H1 (cell line): Measurements from ENCODE around the gene INTS1. TPM values are rescaled to one million over a fixed set of nuclear protein-coding genes. Genes with fewer than 3 reads are reported as not detected.

ENCODE experiments used
- CTCF ChIA-PET: fragments of 300-600 bp; sonication (Branson Sonifier 250); formaldehyde crosslinking; loops from one replicate; lab custom pipeline; 2021; ENCODE audit not compliant: partially characterized antibody; lab: Charles Lee
- POLR2A ChIA-PET: fragments of 300-600 bp; sonication (Branson Sonifier 250); formaldehyde crosslinking; loops from one replicate; lab custom pipeline; 2021; ENCODE audit warnings: inconsistent platforms; ENCODE audit not compliant: partially characterized antibody; lab: Charles Lee
- DNase-seq, 2 experiments: peaks; one replicate each; pipeline versions ENCODE4 v3.0.0 to v3.0.0-alpha.2; 2010 to 2022; ENCODE audit warnings: low spot score in 2 of 2, low read depth in 1 of 2, mixed read lengths in 1 of 2
- FAIRE-seq: peaks from 2 replicates; lab custom pipeline; 2011; peaks lifted over from hg19 to GRCh38; lab: Jason Lieb, UNC
- H2AFZ ChIP-seq: 2 replicates; pipeline ENCODE4 v1.8.1; 2012; ENCODE audit warnings: low read length, inconsistent platforms
- H2AK5ac ChIP-seq: 2 replicates; pipeline ENCODE4 v1.6.1; 2013; ENCODE audit warnings: low read depth, low read length
- H2BK120ac ChIP-seq: replicated peaks from 2 replicates; pipeline ENCODE3; 2013; ENCODE audit warnings: low read depth, low read length, inconsistent platforms
- H2BK12ac ChIP-seq: 2 replicates; pipeline ENCODE4 v1.6.1; 2013; ENCODE audit warnings: low read depth, low read length
- H2BK15ac ChIP-seq: 2 replicates; pipeline ENCODE4 v1.6.1; 2013; ENCODE audit warnings: low read length
- H2BK20ac ChIP-seq: 2 replicates; pipeline ENCODE4 v1.6.1; 2013; ENCODE audit warnings: low read length
- H2BK5ac ChIP-seq: 2 replicates; pipeline ENCODE4 v1.6.1; 2013; ENCODE audit warnings: low read depth, low read length
- H3K14ac ChIP-seq: 2 replicates; pipeline ENCODE4 v1.6.1; 2013; ENCODE audit warnings: inconsistent platforms; ENCODE audit not compliant: insufficient read length
- H3K18ac ChIP-seq: 2 replicates; pipeline ENCODE4 v1.6.1; 2013; ENCODE audit warnings: low read length; ENCODE audit errors: extremely low read depth
- H3K23ac ChIP-seq: 2 replicates; pipeline ENCODE4 v1.6.1; 2013; ENCODE audit warnings: inconsistent platforms; ENCODE audit not compliant: insufficient read length
- H3K23me2 ChIP-seq: 2 replicates; pipeline ENCODE4 v1.6.1; 2013; ENCODE audit warnings: low read depth, low read length
- H3K27ac ChIP-seq: 2 replicates; pipeline ENCODE4 v1.6.1; 2011; ENCODE audit warnings: low read depth, low read length, inconsistent platforms
- H3K27me3 ChIP-seq, 4 experiments: replicated peaks in 1 of 4; 1 replicate in 1 of 4; 2 replicates in 3 of 4; pipeline versions ENCODE4 v1.6.1 to v1.8.1; 2011 to 2013; ENCODE audit warnings: low read length in 3 of 4, mild to moderate bottlenecking in 3 of 4, inconsistent platforms in 2 of 4, mixed read lengths in 2 of 4, moderate library complexity in 1 of 4; ENCODE audit not compliant: control insufficient read depth in 3 of 4, insufficient read depth in 3 of 4; ENCODE audit errors: extremely low read depth in 1 of 4
- H3K36me3 ChIP-seq, 4 experiments: 2 replicates each; pipeline versions ENCODE4 v1.6.1 to v1.8.1; 2011 to 2013; ENCODE audit warnings: mild to moderate bottlenecking in 4 of 4, low read length in 3 of 4, moderate library complexity in 2 of 4, control low read depth in 1 of 4, inconsistent platforms in 1 of 4; ENCODE audit not compliant: insufficient read depth in 4 of 4, control insufficient read depth in 2 of 4
- H3K4ac ChIP-seq: replicated peaks from 2 replicates; pipeline ENCODE3; 2013; ENCODE audit warnings: low read length, low read depth, mixed read lengths, inconsistent platforms; ENCODE audit not compliant: insufficient read length
- H3K4me1 ChIP-seq, 4 experiments: replicated peaks in 1 of 4; 1 replicate in 1 of 4; 2 replicates in 3 of 4; pipeline versions ENCODE4 v1.6.1 to v1.8.1; 2011 to 2013; ENCODE audit warnings: low read length in 3 of 4, inconsistent platforms in 2 of 4, mixed read lengths in 1 of 4; ENCODE audit not compliant: insufficient read depth in 4 of 4, control insufficient read depth in 3 of 4
- H3K4me2 ChIP-seq, 2 experiments: 2 replicates each; pipeline versions ENCODE4 v1.6.1 to v1.8.1; 2011 to 2013; ENCODE audit warnings: low read depth in 2 of 2, low read length in 2 of 2, control low read depth in 1 of 2, inconsistent platforms in 1 of 2, mild to moderate bottlenecking in 1 of 2; ENCODE audit not compliant: insufficient read depth in 1 of 2
- H3K4me3 ChIP-seq, 4 experiments: fragments of 200-600, 300-600 bp in 1 of 4; sonication (generic), shearing (Covaris generic), sonication (Bioruptor Twin) in 1 of 4; 2 replicates each; pipeline versions ENCODE4 v1.5.1 to v1.8.1; 2011 to 2016; ENCODE audit warnings: low read length in 4 of 4, low read depth in 3 of 4, control low read depth in 2 of 4, inconsistent platforms in 2 of 4, mild to moderate bottlenecking in 2 of 4, mixed read lengths in 1 of 4, moderate library complexity in 1 of 4; ENCODE audit not compliant: insufficient read depth in 2 of 4; ENCODE audit errors: extremely low read depth in 1 of 4
- H3K56ac ChIP-seq: replicated peaks from 2 replicates; pipeline ENCODE3; 2013; ENCODE audit warnings: low read depth, mild to moderate bottlenecking, mixed read lengths, low read length, inconsistent platforms; ENCODE audit not compliant: insufficient read length
- H3K79me1 ChIP-seq: 2 replicates; pipeline ENCODE4 v1.6.1; 2013; ENCODE audit warnings: low read depth, low read length, control low read depth
- H3K79me2 ChIP-seq, 2 experiments: 2 replicates each; pipeline versions ENCODE4 v1.6.1 to v1.8.1; 2012 to 2013; ENCODE audit warnings: low read length in 2 of 2, mild to moderate bottlenecking in 2 of 2, inconsistent platforms in 1 of 2; ENCODE audit not compliant: insufficient read depth in 2 of 2, control insufficient read depth in 1 of 2
- H3K9ac ChIP-seq, 4 experiments: replicated peaks in 1 of 4; 1 replicate in 1 of 4; 2 replicates in 3 of 4; pipeline versions ENCODE4 v1.6.1 to v1.8.1; 2011 to 2013; ENCODE audit warnings: low read depth in 3 of 4, low read length in 3 of 4, control low read depth in 2 of 4, mild to moderate bottlenecking in 2 of 4, moderate library complexity in 2 of 4, inconsistent platforms in 1 of 4; ENCODE audit errors: extremely low read depth in 1 of 4
- H3K9me3 ChIP-seq, 2 experiments: 2 replicates each; pipeline versions ENCODE4 v1.6.1 to v1.8.1; 2012 to 2013; ENCODE audit warnings: mild to moderate bottlenecking in 2 of 2, moderate library complexity in 2 of 2, control low read depth in 1 of 2, inconsistent platforms in 1 of 2, low read depth in 1 of 2, low read length in 1 of 2, mixed read lengths in 1 of 2; ENCODE audit not compliant: insufficient read depth in 2 of 2
- H4K20me1 ChIP-seq, 2 experiments: replicated peaks in 1 of 2; 2 replicates each; pipeline versions ENCODE3 to v1.8.1; 2011 to 2013; ENCODE audit warnings: inconsistent platforms in 2 of 2, low read length in 2 of 2, mild to moderate bottlenecking in 1 of 2; ENCODE audit not compliant: insufficient read depth in 2 of 2, control insufficient read depth in 1 of 2
- H4K5ac ChIP-seq: 2 replicates; pipeline ENCODE4 v1.6.1; 2013; ENCODE audit warnings: low read length, low read depth, mixed read lengths, inconsistent platforms; ENCODE audit not compliant: insufficient read length
- H4K8ac ChIP-seq: 2 replicates; pipeline ENCODE4 v1.8.0; 2013; ENCODE audit warnings: mild to moderate bottlenecking, moderate library complexity, low read length, inconsistent platforms; ENCODE audit not compliant: insufficient read depth; ENCODE audit errors: extremely low read depth
- H4K91ac ChIP-seq: replicated peaks from 2 replicates; pipeline ENCODE3; 2013; ENCODE audit warnings: low read length, mixed read lengths, inconsistent platforms; ENCODE audit not compliant: insufficient read length
- BACH1 ChIP-seq: IDR thresholded peaks from 2 replicates; pipeline ENCODE4 v1.6.1; 2012; ENCODE audit warnings: low read length, improper control_type of control experiment
- CBX8 ChIP-seq: fragments of 300-800, 300-1000 bp; sonication (generic); IDR thresholded peaks from 2 replicates; pipeline ENCODE4 v1.7.1; 2016; ENCODE audit warnings: low read depth, low read length, borderline replicate concordance
- CHD2 ChIP-seq: IDR thresholded peaks from 2 replicates; pipeline ENCODE4 v1.6.1; 2012; ENCODE audit warnings: low read length, improper control_type of control experiment
- JUN ChIP-seq: IDR thresholded peaks from 2 replicates; pipeline ENCODE4 v1.6.1; 2011; ENCODE audit warnings: low read depth, mild to moderate bottlenecking, improper control_type of control experiment, low read length
- KDM1A ChIP-seq: fragments of 200-600, 300-600 bp; sonication (generic); IDR thresholded peaks from 2 replicates; pipeline ENCODE4 v1.7.1; 2016; ENCODE audit warnings: mild to moderate bottlenecking, low read length, borderline replicate concordance
- NRF1 ChIP-seq: IDR thresholded peaks from 2 replicates; pipeline ENCODE4 v1.6.1; 2011; ENCODE audit warnings: mild to moderate bottlenecking, low read depth, low read length, improper control_type of control experiment
- POLR2AphosphoS5 ChIP-seq: IDR thresholded peaks from 2 replicates; pipeline ENCODE4 v1.6.1; 2011; ENCODE audit warnings: low read depth, low read length
- RXRA ChIP-seq: IDR thresholded peaks from 2 replicates; pipeline ENCODE4 v1.6.1; 2011; ENCODE audit warnings: low read depth, mild to moderate bottlenecking, low read length, moderate library complexity; ENCODE audit not compliant: insufficient read depth
- SIN3A ChIP-seq, 2 experiments: IDR thresholded peaks in 1 of 2; conservative IDR thresholded peaks in 1 of 2; 2 replicates each; pipeline ENCODE4 v1.6.1; 2011 to 2012; ENCODE audit warnings: low read length in 2 of 2, improper control_type of control experiment in 1 of 2, low read depth in 1 of 2, mild to moderate bottlenecking in 1 of 2
- TBP ChIP-seq: IDR thresholded peaks from 2 replicates; pipeline ENCODE4 v1.6.1; 2011; ENCODE audit warnings: low read depth, low read length, improper control_type of control experiment
- TEAD4 ChIP-seq: IDR thresholded peaks from 2 replicates; pipeline ENCODE4 v1.6.1; 2012; ENCODE audit warnings: low read depth, low read length, inconsistent platforms, mixed read lengths
- WGBS, 2 experiments: shearing (Covaris generic) in 1 of 2; methylation state at CpG; one replicate each; pipeline versions ENCODE4 v1.1.6 to v1.1.7; 2013 to 2015; ENCODE audit warnings: low lambda C conversion rate in 2 of 2, mixed read lengths in 2 of 2, inconsistent platforms in 1 of 2, low coverage in 1 of 2, missing lambda C conversion rate in 1 of 2; ENCODE audit not compliant: insufficient replicate concordance in 2 of 2, insufficient coverage in 1 of 2, insufficient read length in 1 of 2; ENCODE audit errors: extremely low coverage in 1 of 2, missing lambda C conversion rate in 1 of 2; 5-methylcytosine and 5-hydroxymethylcytosine counted together
- polyA plus RNA-seq, 7 experiments: library from polyadenylated mRNA; depleted of rRNA in 3 of 7; stranded (reverse) in 5 of 7; unstranded in 2 of 7; fragments of >200 nt in 5 of 7; fragments of 200-250 nt in 2 of 7; gene quantifications; 1 replicate in 5 of 7; 2 replicates in 1 of 7; 4 replicates in 1 of 7; pipeline versions ENCODE4 v1.2.1 to v1.2.3, GENCODE V29; 2011 to 2013; ENCODE audit warnings: missing spikeins in 2 of 7, mixed read lengths in 2 of 7
- total RNA-seq: library from RNA; stranded (reverse); fragmentation: NEBNext Ultra II Directional; extraction: Animal tissue kit (Norgen Biotek cat#: 25700); gene quantifications from 2 replicates; pipeline ENCODE4 v1.2.1, GENCODE V29; 2021
- TF ChIP-seq, protein P1 (sequence below), 3 experiments: IDR thresholded peaks; 1 replicate in 2 of 3; 2 replicates in 1 of 3; pipeline versions ENCODE4 v1.5.1 to v1.6.1; 2011; ENCODE audit warnings: low read length in 3 of 3, mild to moderate bottlenecking in 3 of 3, inconsistent platforms in 2 of 3, low read depth in 1 of 3, moderate library complexity in 1 of 3; ENCODE audit not compliant: insufficient read depth in 1 of 3; ENCODE audit errors: control extremely low read depth in 1 of 3

Gene INTS1
- total and polyA plus RNA-seq, 2 of the 8 experiments (the other 6 are each of a cell fraction or from before 2014, with no cell fraction given) = 76.9 to 104 TPM

DNA sequence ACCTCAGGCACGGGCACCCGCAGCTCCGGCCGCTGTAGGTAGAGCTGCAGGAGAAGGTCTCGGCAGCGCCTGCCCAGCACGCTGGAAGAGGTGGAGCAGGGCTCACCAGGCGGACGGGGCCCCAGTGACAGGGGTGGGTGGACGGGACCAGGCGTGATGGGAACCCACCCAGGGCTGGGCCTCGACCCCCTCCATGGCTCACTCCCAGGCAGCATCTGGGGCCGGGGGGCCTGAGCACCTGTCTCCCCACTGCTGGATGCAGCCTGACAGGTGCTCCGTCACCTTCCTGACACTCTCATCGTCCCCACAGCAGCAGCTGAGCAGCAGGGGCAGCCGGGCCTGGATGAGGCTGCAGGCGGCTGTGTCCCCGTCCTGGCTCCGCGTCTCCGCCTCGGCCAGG is 28.2 kb downstream of the INTS1 start:
- peaks cover 13 to 77% (median 25%) of the 10 kb centered on the region in 4 experiments for H3K36me3 ChIP-seq
- H2BK20ac ChIP-seq = no peak overlapping the region
- no peak overlapping the region for H3K4me2 ChIP-seq
- no peak overlapping the region for H3K27ac ChIP-seq
- DNase-seq (no peak), FAIRE-seq (no peak)
- no peaks in the 10 kb centered on the region for H3K27me3 ChIP-seq
- no peak overlapping the region for H2AFZ ChIP-seq
- 96% methylated on average over 11 of the region's 22 CpGs; no CpG with 5 or more reads in 1 of the 2 experiments for WGBS, 2 experiments
- no peak overlapping the region for H3K4ac ChIP-seq
- H2BK12ac ChIP-seq = no peak overlapping the region
- ChIA-PET CTCF (interaction anchor here (0.7 to 4.5 kb wide), 4 partner anchors 14 to 44 kb away, joined by 3 to 38 read pairs (median 4); no protein-coding TSS in a partner anchor), POLR2A (interaction anchor here (0.8 to 7.4 kb wide), 5 partner anchors 10 to 73 kb away, joined by 3 to 43 read pairs (median 3); no protein-coding TSS in a partner anchor)
- H2BK15ac ChIP-seq = no peak overlapping the region
- H3K4me1 ChIP-seq = no peaks in the 10 kb centered on the region; a peak in 1 of 7 replicates
- no peak overlapping the region for H4K91ac ChIP-seq
- H4K8ac ChIP-seq = no peak overlapping the region
- H3K18ac ChIP-seq = no peak overlapping the region
- no peaks in the 10 kb centered on the region for H3K9me3 ChIP-seq
- H3K79me2 ChIP-seq = no peaks in the 10 kb centered on the region
- H3K9ac ChIP-seq = no peak overlapping the region
- H3K23ac ChIP-seq = no peak overlapping the region
- H2AK5ac ChIP-seq = no peak overlapping the region
- H2BK5ac ChIP-seq = no peak overlapping the region
- no peaks in the 10 kb centered on the region for H3K23me2 ChIP-seq
- H3K79me1 ChIP-seq = no peaks in the 10 kb centered on the region; the same call in 1 of the 2 replicates
- H4K5ac ChIP-seq = no peak overlapping the region
- H3K4me3 ChIP-seq = no peak overlapping the region
- peaks cover 0 to 23% of the 10 kb centered on the region in 2 experiments for H4K20me1 ChIP-seq
- H3K56ac ChIP-seq = no peak overlapping the region
- H2BK120ac ChIP-seq = no peak overlapping the region
- H3K14ac ChIP-seq = no peak overlapping the region
- TF ChIP-seq CBX8 (no peak), NRF1 (no peak), RXRA (no peak), BACH1 (no peak), TEAD4 (no peak), JUN (no peak), SIN3A (conservative IDR thresholded peaks at IDR 0.05 in 1 of 2, IDR thresholded peaks at IDR 0.05 in 1 of 2; ENCODE audit: low read depth in 1 of 2, low read length in 2 of 2) (no peak), CHD2 (no peak), TBP (no peak), POLR2AphosphoS5 (no peak), KDM1A (no peak)
- TF ChIP-seq, protein P1, sequence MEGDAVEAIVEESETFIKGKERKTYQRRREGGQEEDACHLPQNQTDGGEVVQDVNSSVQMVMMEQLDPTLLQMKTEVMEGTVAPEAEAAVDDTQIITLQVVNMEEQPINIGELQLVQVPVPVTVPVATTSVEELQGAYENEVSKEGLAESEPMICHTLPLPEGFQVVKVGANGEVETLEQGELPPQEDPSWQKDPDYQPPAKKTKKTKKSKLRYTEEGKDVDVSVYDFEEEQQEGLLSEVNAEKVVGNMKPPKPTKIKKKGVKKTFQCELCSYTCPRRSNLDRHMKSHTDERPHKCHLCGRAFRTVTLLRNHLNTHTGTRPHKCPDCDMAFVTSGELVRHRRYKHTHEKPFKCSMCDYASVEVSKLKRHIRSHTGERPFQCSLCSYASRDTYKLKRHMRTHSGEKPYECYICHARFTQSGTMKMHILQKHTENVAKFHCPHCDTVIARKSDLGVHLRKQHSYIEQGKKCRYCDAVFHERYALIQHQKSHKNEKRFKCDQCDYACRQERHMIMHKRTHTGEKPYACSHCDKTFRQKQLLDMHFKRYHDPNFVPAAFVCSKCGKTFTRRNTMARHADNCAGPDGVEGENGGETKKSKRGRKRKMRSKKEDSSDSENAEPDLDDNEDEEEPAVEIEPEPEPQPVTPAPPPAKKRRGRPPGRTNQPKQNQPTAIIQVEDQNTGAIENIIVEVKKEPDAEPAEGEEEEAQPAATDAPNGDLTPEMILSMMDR (IDR thresholded peaks at IDR 0.05; ENCODE audit: control extremely low read depth in 1 of 3, insufficient read depth in 1 of 3, low read depth in 1 of 3, low read length in 3 of 3) = no peak
